Gastrocnemius medialis (tissue), 4 donors: Measurements from ENCODE around the gene RPS2.
"Not testable (repeated sequence)": the region's sequence is repeated elsewhere in the genome, so short reads cannot be mapped to it uniquely, and the experiment has no call there.

Experiments
- CTCF ChIP-seq, 5 experiments: fragments of 450-650 bp in 3 of 5; fragments of 200-600 bp in 2 of 5; sonication (generic) in 2 of 5; IDR thresholded peaks in 4 of 5; conservative IDR thresholded peaks in 1 of 5; 1 replicate in 4 of 5; 2 replicates in 1 of 5; pipeline ENCODE4 v1.5.1; 2016 to 2019; ENCODE audit warnings: antibody characterized with exemption in 5 of 5, mild to moderate bottlenecking in 3 of 5, moderate library complexity in 3 of 5
- POLR2A ChIP-seq, 2 donors: fragments of 450-650 bp; IDR thresholded peaks; one replicate each; pipeline ENCODE4 v1.6.1; 2017; ENCODE audit warnings: antibody characterized with exemption in 2 of 2, mild to moderate bottlenecking in 2 of 2, moderate library complexity in 2 of 2

DNA sequence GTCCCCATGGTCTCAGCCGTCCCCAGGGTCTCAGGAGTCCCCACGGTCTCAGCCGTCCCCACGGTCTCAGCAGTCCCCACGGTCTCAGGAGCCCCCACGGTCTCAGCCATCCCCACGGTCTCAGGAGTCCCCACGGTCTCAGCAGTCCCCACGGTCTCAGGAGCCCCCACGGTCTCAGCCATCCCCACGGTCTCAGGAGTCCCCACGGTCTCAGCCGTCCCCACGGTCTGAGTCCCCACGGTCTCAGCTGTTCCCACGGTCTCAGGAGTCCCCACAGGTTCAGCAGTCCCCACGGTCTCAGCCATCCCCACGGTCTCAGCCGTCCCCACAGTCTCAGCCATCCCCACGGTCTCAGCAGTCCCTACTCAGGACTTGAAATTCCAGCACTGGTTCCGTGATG lies 44.5 kb downstream of the RPS2 start:
- not testable (repeated sequence) for TF ChIP-seq CTCF (IDR thresholded peaks at IDR 0.05 in 4 of 5, conservative IDR thresholded peaks at IDR 0.05 in 1 of 5); POLR2A (IDR thresholded peaks at IDR 0.05)
